ENCODE measurements around the gene ATP2B3.

Gene ATP2B3

GRCh38 chrX:153488231-153488914 is 29.1 kb upstream of the ATP2B3 start:
- DNase-seq (ENCODE audit: low read depth in 1 of 2, low spot score in 1 of 2) = no peak

GRCh38 chrX:153490217-153490930 is 27.1 kb upstream of the ATP2B3 start:
- no peak for DNase-seq (ENCODE audit: low read depth in 1 of 2, low spot score in 1 of 2)

GRCh38 chrX:153491351-153491914 is 26.0 kb upstream of the ATP2B3 start:
- no peak for DNase-seq (ENCODE audit: low read depth in 1 of 2, low spot score in 1 of 2)

GRCh38 chrX:153491918-153492317 is 25.5 kb upstream of the ATP2B3 start:
- DNase-seq (ENCODE audit: low read depth in 1 of 2, low spot score in 1 of 2) = no peak

- no peak for DNase-seq (ENCODE audit: low read depth in 1 of 2, low spot score in 1 of 2)
Observed at GRCh38 chrX:153492543-153492942, 24.9 kb upstream of the ATP2B3 start.

GRCh38 chrX:153493085-153493484 is 24.4 kb upstream of the ATP2B3 start:
- no peak for DNase-seq (ENCODE audit: low read depth in 1 of 2, low spot score in 1 of 2)

DNA sequence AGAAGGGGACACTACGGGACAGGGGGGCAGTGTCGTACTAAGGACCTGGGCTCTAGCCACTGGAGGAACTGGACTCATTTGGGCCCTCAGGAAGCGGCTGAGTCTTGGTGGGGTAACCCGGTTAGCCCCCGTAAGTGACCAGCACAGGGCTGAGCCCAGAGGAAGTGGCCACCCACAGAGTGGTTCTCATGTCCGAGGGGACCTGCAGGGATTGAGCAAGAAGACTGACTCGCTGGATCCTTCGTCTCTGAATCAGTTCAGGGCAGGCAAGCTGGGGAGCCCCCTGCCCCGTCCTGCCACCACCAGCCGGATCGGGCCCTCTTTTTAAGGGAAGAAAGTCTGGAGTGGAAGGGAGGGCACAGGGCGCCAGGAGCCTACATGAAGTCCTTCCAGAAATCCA is 23.4 kb upstream of the ATP2B3 start:
- no peak for DNase-seq (ENCODE audit: low read depth in 1 of 2, low spot score in 1 of 2)

DNA sequence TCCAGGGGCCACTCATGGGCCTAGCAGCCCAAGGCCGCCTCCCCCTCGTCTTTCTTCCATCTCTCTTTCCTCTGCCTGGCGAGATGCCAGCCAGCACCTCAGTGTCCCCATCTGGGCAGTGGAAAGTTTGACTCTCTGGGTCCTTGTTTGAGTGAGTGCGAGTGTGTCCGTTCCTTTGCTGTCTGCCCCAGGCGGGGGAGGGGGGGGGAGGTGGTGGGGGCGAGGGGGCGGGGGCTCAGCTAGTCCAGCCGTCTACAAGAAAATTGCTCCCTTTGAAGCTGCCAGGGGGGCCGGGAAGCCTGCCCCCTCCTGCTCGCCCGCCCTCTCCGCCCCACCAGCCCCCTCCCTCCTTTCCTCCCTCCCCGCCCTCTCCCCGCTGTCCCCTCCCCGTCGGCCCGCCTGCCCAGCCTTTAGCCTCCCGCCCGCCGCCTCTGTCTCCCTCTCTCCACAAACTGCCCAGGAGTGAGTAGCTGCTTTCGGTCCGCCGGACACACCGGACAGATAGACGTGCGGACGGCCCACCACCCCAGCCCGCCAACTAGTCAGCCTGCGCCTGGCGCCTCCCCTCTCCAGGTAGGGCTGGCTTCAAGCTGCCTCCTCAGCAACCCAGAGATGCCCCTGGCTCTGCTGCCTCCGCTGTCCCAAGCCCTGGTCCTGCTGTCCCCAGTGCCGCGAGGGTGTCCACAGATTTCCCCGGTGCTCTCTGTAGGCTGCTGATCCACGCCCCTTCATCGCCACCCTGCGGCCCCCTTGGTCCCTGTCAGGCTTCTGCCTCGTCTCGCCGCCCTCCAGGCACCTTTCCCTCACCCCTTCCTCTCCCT is 22.7 kb upstream of the ATP2B3 start, which contains the start of gene BGN:
Gene BGN (plus strand): TSS at position 440 of the 821 bp plus-strand sequence. CDS start 9,652 bp downstream, outside the sequence.
- DNase-seq (ENCODE audit: low read depth in 1 of 2, low spot score in 1 of 2) = no peak

GRCh38 chrX:153495362-153495751 is 22.1 kb upstream of the ATP2B3 start:
- DNase-seq (ENCODE audit: low read depth in 1 of 2, low spot score in 1 of 2) = no peak

DNA sequence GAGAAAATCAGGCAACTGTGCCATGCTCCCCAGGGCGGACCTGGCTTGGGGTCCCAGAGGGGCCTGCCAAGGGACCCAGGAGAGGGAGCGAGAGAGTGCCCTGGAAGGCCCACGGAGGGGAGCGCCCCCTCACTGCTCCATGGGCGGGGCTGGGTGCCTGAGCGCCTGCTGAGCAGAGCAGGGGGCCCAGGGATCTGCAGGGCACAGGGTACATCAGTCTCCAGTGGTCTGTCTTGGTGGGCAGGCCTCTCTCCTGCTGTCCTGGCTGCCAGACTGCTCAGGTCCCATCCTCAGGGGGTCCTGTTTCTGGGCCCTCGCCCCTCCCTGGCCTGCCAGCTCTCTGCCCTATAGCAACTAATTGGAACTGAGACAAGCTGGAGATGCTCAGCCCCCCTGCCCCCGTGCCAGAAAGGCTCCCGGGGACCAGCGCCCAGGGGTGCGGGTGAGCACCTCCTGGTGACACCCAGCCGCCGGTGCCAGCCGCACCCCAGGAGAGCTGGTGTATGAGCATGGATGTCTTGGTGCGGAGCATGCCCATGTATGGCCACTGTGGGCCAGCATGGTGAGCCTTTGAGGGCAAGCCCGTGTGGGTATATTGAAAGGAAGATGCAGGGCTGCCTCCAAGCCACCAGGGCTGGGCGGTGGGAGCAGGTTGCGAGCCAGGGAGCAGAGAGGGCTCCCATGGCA is 21.4 kb upstream of the ATP2B3 start:
- DNase-seq (ENCODE audit: low read depth in 1 of 2, low spot score in 1 of 2) = no peak

DNA sequence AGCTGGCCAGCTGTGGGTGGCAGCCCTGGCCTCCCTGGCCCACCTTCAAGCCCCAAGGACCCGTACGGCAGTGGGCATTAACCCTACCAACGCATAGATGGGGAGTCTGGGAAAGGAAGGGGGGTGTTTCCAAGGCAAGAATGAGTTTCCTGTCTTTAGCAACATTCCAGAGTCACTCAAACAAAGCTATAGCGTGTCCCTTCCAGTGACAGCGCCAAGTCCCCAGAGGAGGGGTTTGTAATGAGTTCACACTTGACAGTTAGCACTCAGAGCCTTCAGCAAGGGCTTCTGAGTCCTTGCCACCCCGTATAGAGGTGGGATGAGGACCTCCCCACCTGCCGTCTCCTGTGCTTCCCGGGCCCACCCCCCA is 20.9 kb upstream of the ATP2B3 start:
- DNase-seq (ENCODE audit: low read depth in 1 of 2, low spot score in 1 of 2) = no peak

DNA sequence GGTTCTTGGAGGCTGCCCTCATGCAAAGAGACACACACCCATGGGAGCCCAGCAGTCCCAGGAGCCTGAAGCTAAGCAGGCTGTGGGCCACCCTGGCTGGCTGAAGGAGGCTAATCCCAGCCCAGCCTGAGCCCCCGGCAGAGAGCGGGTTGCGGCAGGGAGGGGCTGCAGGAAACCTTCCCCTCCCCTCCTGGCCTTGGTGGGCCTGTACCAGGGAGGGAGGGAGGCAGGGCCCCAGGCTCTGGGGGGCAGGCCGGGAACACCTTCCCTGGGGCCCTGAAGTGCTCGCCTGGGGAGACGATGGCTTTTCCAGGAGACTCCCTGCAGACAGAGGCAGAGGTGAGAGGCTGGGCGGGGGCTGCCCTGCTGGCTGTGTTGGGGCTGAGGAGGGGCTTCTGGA is 19.0 kb upstream of the ATP2B3 start:
- DNase-seq (ENCODE audit: low read depth in 1 of 2, low spot score in 1 of 2) = no peak

DNA sequence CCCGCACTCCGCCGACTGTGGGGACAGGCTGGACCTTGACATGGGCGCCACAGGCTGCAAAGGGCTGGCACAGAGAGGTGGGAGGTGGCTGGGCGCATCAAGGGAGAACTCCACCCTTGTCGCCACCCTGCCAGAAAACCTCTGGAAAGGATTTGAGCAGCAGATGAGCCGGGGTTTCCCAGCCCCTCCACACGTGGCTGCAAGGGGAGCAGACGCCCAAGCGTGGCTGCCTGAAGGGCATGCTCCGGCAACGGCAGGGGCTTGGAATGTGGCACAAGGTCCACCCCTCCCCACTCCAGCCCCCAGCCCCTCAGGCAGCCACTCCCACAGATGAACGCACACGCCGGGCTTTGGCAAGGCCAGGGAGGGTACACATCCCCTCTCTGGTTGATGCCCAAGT is 18.1 kb upstream of the ATP2B3 start:
- no peak for DNase-seq (ENCODE audit: low read depth in 1 of 2, low spot score in 1 of 2)

GRCh38 chrX:153499876-153500275 is 17.6 kb upstream of the ATP2B3 start:
- no peak for DNase-seq (ENCODE audit: low read depth in 1 of 2, low spot score in 1 of 2)

DNA sequence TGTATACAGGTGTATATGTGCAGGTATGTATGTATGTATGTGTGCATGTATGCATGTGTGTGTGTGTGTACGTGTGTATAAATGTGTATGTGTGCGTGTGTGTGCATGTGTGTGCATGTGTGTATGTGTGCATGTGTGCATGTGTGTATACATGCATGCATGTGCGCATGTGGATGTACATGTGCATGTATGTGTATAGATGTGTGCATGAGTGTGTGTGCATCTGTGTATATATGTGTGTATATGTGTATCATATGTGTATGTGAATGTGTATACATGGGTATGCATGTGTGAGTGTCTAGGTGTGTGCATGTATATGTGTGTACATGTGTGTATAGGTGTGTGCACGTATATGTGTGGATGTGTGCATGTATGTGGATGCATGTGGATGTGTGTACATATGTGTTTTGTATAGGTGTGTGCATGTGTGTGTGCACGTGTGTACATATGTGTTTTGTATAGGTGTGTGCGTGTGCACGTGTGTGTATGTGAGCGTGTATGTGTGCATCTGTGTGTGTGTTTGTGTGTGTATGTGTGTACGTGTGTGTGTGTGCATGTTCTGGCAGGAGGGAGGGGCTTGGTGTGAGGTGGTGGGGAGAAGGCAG is 16.7 kb upstream of the ATP2B3 start:
- no peak for DNase-seq (ENCODE audit: low read depth in 1 of 2, low spot score in 1 of 2)

DNA sequence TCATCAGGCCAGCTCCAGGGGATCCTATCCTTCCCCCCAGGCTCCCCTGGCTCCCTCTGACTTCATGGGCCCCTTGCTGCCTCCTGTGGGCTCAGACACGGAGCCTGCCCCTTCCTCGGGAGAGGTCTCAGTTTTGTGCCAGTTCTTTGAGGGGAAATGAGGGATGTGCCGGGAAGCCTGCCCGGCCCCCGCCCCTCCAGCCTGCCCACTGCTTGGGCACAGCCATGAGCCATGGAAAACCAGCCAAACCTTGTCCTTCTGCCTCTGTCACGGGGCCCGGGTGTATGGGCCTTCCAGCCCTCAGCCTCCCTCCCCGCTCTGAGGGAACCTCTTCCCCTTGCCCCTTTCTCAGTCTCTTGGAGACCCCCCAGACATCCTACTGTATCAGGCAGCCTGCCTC is 15.9 kb upstream of the ATP2B3 start:
- DNase-seq (ENCODE audit: low read depth in 1 of 2, low spot score in 1 of 2) = no peak

DNA sequence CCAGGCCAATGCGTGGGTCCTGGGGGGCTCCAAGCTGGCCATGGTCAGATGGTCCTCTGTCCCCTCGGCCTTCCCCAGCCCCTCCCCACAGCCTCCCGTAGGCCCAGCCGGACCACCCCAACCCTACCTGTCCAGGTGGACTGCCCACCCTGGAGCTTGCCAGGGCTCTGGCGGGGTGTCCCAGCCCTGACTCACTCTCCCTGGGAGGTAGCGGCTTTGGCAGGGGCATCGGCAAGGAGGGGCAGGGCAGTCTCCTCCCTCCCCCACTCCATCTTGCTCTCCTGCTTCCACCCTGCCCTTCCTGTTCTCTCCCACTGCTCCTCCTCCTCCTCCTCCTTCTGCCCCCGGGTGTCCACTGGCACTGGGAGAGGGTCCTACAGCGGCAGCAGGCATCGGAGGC is 15.3 kb upstream of the ATP2B3 start:
- no peak for DNase-seq (ENCODE audit: low read depth in 1 of 2, low spot score in 1 of 2)

GRCh38 chrX:153502796-153503195 is 14.6 kb upstream of the ATP2B3 start:
- DNase-seq (ENCODE audit: low read depth in 1 of 2, low spot score in 1 of 2) = no peak

GRCh38 chrX:153504445-153505016 is 12.9 kb upstream of the ATP2B3 start:
- no peak for DNase-seq (ENCODE audit: low read depth in 1 of 2, low spot score in 1 of 2)

DNA sequence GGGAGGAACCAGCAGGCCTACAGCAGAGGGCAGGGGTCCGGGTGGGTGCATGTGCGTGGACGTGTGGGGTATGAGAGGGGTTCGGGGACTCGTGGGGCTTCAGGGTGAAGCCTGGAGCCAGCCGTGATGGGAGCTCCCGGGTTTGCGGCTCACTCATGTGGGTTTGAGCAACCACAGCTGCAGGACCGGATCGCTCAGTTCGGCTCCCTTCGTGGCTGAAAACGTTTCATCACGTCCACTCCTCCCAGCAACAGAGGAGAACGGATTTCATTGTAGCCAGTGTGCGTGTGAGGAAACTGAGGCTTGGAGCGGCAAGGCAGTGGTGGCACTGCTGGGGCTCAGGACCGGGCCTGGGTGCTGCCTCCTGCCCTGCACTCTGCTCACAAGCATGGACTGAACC is 12.1 kb upstream of the ATP2B3 start:
- DNase-seq (ENCODE audit: low read depth in 1 of 2, low spot score in 1 of 2) = no peak
